Small intestine (tissue), 7 donors: Measurements from ENCODE around the gene C8G. TPM values are rescaled to one million over a fixed set of nuclear protein-coding genes. Genes with fewer than 3 reads are reported as not detected.

ENCODE experiments used
- DNase-seq, 2 donors: peaks; one replicate each; pipeline versions ENCODE4 v3.0.0 to v3.0.0-alpha.2; 2013
- FAIRE-seq: peaks from 2 replicates; lab custom pipeline; 2012; peaks lifted over from hg19 to GRCh38; lab: Jason Lieb, UNC
- H3K27ac ChIP-seq, 3 donors: one replicate each; pipeline ENCODE4 v1.5.1; 2013; ENCODE audit warnings: low read length in 2 of 3, mild to moderate bottlenecking in 2 of 3, control low read depth in 1 of 3, inconsistent platforms in 1 of 3, low read depth in 1 of 3, moderate library complexity in 1 of 3
- H3K27me3 ChIP-seq, 3 donors: one replicate each; pipeline ENCODE4 v1.6.1; 2013; ENCODE audit warnings: low read length in 3 of 3, inconsistent platforms in 1 of 3; ENCODE audit not compliant: control insufficient read depth in 3 of 3, insufficient read depth in 3 of 3
- H3K36me3 ChIP-seq, 3 donors: one replicate each; pipeline ENCODE4 v1.6.1; 2013; ENCODE audit warnings: low read length in 3 of 3, inconsistent platforms in 1 of 3, low read depth in 1 of 3, mild to moderate bottlenecking in 1 of 3, moderate library complexity in 1 of 3; ENCODE audit not compliant: control insufficient read depth in 3 of 3, insufficient read depth in 2 of 3
- H3K4me1 ChIP-seq, 3 donors: one replicate each; pipeline ENCODE4 v1.6.1; 2013; ENCODE audit warnings: low read length in 2 of 3, inconsistent platforms in 1 of 3, low read depth in 1 of 3, mild to moderate bottlenecking in 1 of 3, moderate library complexity in 1 of 3; ENCODE audit not compliant: control insufficient read depth in 3 of 3, insufficient read depth in 2 of 3
- H3K4me3 ChIP-seq, 3 donors: one replicate each; pipeline ENCODE4 v1.5.1; 2013; ENCODE audit warnings: low read length in 3 of 3, control low read depth in 1 of 3, inconsistent platforms in 1 of 3, low read depth in 1 of 3, mild to moderate bottlenecking in 1 of 3, moderate library complexity in 1 of 3
- H3K9me3 ChIP-seq, 2 donors: one replicate each; pipeline ENCODE4 v1.6.1; 2013; ENCODE audit warnings: low read depth in 1 of 2, low read length in 1 of 2; ENCODE audit not compliant: control insufficient read depth in 2 of 2, insufficient read depth in 1 of 2
- whole genome bisulfite sequencing, 3 donors: extraction: QIAGEN DNeasy Blood & Tissue Kit; methylation state at CpG; one replicate each; pipeline ENCODE4 v1.1.7; 2013; 5-methylcytosine and 5-hydroxymethylcytosine counted together
- polyA plus RNA-seq, 4 donors: library from polyadenylated mRNA; stranded (reverse) in 3 of 4; unstranded in 1 of 4; fragments of 200-250 nt in 3 of 4; fragments of 120-200 nt in 1 of 4; gene quantifications; one replicate each; pipeline versions ENCODE4 v1.2.1 to v1.2.3, GENCODE V29; 2013
- donor health status: healthy with polysubstance abuse.
- donor health status: control.
- donor health status: control.
- donor health status: Bipolar disorder and iron deficiency.
- donor health status: healthy.

C8G gene
- polyA plus RNA-seq, 4 donors: 13.6 to 106 (median 61.3) TPM

DNA sequence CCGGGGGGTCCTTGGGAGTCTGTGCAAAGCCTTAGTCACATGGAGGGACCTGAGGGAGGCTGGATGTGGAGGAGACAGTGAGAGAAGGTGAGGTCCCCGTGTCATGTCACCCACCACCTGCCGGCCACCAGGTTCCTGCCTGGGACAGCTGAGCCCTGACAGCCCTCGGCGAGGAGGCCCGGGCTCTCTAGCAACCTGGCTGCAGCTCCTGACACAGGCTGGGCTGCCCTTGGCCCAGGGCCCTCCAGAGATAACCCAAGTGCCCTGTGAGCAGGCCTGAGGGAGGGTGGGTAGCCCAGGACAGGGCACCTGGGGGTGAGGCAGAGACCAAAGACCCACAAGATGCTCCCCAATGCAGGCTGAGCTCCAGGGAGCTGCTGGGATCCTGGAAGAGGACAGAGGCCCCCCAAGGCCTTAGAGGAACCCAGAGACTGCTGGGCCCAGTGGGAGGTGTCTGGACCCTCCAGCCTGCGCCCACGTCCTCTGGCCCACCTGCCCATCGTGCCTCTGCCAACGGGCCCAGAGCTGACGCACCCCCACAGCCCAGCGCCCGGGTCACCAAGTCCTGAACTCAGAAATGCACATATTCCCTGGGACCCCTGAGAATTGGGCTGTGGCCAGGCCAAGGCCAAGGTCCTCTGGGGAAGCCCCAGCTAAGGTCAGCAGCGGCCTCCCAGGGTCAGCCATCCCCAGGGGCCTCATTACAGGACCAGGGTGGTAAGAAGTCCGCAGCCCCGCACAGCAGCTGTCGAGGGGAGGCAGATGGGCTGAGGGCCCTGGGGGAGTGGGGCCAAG, 23.5 kb downstream of the C8G start:
- H3K36me3 ChIP-seq: no peaks in the 10 kb centered on the region
- H3K4me3 ChIP-seq: no peak overlapping the region
- H3K4me1 ChIP-seq: peaks cover 0 to 13% (median 2%) of the 10 kb centered on the region in 3 donors
- no peaks in the 10 kb centered on the region for H3K9me3 ChIP-seq
- H3K27ac ChIP-seq: no peak overlapping the region
- H3K27me3 ChIP-seq: peaks cover 0 to 9% (median 0%) of the 10 kb centered on the region in 3 donors
- WGBS, 3 donors: 68 to 80% (median 69%) methylated on average over 11 to 17 of the region's 17 CpGs
- FAIRE-seq (no peak), DNase-seq (no peak)

DNA sequence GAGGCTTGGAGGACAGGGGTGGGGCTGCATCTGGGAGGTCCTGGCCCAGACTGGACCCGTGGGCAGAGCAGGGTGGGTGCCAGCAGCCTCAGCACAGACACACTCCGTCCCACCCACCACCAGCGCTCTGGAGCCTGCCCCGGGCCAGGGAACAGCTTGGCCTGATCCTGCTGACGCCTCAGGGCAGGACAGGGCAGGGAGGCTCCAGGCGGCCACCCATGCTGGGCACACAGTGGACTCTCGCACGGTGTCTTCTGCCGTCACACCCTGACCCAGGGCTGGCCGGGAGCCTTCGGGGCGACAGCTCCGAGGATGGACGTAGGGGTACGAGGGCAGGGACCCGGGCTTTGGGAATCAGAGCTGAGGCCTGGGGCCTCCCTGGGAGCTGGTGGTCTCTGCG, 24.1 kb downstream of the C8G start:
- H3K9me3 ChIP-seq: no peaks in the 10 kb centered on the region
- peaks cover 0 to 12% (median 2%) of the 10 kb centered on the region in 3 donors for H3K4me1 ChIP-seq
- 82 to 90% (median 87%) methylated on average over 15 to 17 of the region's 17 CpGs for WGBS, 3 donors
- no peaks in the 10 kb centered on the region for H3K36me3 ChIP-seq
- H3K27me3 ChIP-seq: peaks cover 0 to 9% (median 0%) of the 10 kb centered on the region in 3 donors
- DNase-seq: no peak
- no peak for FAIRE-seq
- no peak overlapping the region for H3K4me3 ChIP-seq
- H3K27ac ChIP-seq: no peak overlapping the region

DNA sequence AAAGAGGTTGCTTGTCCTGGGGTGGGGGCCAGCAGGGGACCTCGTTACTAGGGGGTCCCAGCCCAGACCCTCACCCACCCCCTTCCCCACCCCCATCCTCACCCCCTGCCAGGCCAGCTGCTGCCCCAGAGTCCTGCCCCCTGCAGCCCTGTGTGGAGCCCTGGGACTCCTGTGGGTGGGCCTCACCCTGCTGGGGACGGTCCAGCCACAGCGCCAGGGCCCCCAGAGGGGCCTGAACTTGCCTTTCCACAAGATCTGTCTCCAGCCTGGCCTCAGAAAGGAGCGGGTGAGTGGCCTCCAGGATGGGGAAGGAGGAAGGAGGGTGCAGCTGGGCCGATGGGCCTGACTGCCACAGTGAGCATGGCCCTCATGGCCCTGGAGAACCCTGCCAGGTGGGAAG, 24.7 kb downstream of the C8G start:
- 53 to 80% (median 57%) methylated on average over 4 to 5 of the region's 5 CpGs for WGBS, 3 donors
- Histone ChIP-seq H3K27me3 (peaks cover 0 to 9% (median 0%) of the 10 kb centered on the region in 3 donors), H3K27ac (no peak overlapping the region), H3K36me3 (no peaks in the 10 kb centered on the region), H3K4me3 (no peak overlapping the region), H3K9me3 (no peaks in the 10 kb centered on the region), H3K4me1 (peaks cover 0 to 6% (median 0%) of the 10 kb centered on the region in 3 donors)
- FAIRE-seq (no peak), DNase-seq (no peak)

DNA sequence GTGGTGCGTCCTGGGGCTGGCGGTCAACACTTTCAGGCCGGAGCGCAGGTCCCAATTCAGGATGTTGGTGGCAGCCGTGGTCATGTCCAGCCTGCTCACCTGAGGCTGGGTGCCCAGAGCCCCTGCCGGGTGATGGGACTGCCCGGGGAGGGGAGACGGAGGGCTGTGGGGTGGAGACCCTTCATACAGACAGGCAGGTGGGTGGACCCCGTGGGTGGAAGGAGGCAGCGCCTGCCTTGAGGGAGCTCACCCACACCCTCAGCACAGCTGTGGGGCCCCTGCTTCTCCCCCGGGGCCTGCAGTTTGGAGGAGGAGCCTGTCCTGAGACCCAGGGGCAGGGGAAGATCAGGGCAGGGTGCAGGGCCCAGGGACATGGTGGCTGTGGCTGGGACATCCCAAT, 25.3 kb downstream of the C8G start:
- Histone ChIP-seq H3K27me3 (peaks cover 0 to 9% (median 0%) of the 10 kb centered on the region in 3 donors), H3K27ac (no peak overlapping the region), H3K4me3 (no peak overlapping the region), H3K9me3 (no peaks in the 10 kb centered on the region), H3K36me3 (no peaks in the 10 kb centered on the region), H3K4me1 (peaks cover 0 to 4% (median 0%) of the 10 kb centered on the region in 3 donors)
- FAIRE-seq (no peak), DNase-seq (no peak)
- WGBS, 3 donors: 78 to 82% (median 79%) methylated on average over 8 to 11 of the region's 11 CpGs

DNA sequence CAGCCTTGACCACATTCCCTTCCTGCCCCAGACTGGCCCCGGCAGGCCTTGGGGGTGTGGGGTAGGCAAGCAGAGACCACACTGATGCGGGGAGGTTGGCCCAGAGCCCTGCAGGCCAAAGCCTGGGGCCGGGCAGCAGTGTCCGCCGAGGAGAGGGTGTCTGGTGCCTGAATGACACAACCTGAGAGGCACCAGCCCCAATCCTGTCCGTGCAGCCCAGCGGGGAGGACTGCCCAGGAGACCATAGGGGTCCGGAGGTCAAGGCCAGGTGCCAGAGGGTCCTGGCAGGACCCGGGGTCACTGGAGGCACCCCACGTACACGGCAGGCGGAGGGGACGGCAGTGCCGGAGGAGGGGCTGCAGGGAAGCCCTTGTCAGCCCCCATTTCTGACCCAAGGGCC, 26.7 kb downstream of the C8G start:
- no peak for DNase-seq
- Histone ChIP-seq H3K4me3 (no peak overlapping the region), H3K9me3 (no peaks in the 10 kb centered on the region), H3K27ac (no peak overlapping the region), H3K27me3 (no peaks in the 10 kb centered on the region), H3K4me1 (no peaks in the 10 kb centered on the region), H3K36me3 (no peaks in the 10 kb centered on the region)
- 76 to 80% (median 79%) methylated on average over 14 of the region's 14 CpGs for WGBS, 3 donors
- no peak for FAIRE-seq

DNA sequence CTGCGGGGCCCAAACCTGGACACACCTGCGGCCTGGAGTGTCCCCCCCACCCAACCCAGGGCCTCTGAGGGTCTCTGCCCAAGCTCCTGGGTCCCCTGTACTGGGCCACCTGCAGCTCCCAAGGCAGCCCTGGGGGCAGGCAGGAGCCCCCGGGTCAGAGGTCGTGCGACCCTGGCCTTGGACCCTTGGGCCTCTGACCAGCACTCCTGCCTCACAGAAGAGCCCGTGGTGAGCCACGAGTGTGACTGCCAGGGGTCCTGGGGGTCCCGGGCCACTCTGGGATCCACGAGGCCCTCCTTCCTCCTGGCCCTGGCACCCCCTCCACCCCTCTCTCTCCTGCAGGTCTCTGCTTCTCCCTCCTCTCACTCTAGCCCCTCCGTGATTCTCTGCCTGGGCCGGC, 27.3 kb downstream of the C8G start:
- Histone ChIP-seq H3K27ac (no peak overlapping the region), H3K36me3 (no peaks in the 10 kb centered on the region), H3K9me3 (no peaks in the 10 kb centered on the region), H3K27me3 (no peaks in the 10 kb centered on the region), H3K4me3 (no peak overlapping the region), H3K4me1 (no peaks in the 10 kb centered on the region)
- FAIRE-seq (no peak), DNase-seq (no peak)
- 68 to 86% (median 83%) methylated on average over 7 to 11 of the region's 11 CpGs for WGBS, 3 donors

DNA sequence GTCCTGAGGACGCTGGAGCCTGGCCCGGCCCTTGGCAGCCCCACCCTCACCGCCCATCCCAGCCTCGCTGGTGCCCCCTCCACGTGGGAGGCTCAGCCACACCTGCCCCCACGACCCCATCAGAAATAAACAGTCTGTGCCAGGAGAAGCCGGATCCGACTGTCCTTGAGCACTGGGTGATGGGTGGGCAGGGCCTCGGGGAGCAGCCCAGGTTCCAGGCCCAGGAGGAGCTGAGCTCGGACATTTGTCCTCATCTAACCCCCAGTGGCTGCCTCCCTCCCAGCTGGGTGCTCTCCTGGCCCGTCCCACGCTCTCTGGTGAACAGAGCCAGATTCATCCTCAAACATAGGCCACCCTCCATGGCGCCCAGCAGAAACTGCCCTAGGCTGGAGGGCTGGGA, 27.7 kb downstream of the C8G start:
- H3K9me3 ChIP-seq: no peaks in the 10 kb centered on the region
- no peaks in the 10 kb centered on the region for H3K36me3 ChIP-seq
- H3K27ac ChIP-seq: no peak overlapping the region
- 39 to 63% (median 52%) methylated on average over 10 to 13 of the region's 13 CpGs for WGBS, 3 donors
- H3K4me1 ChIP-seq: no peaks in the 10 kb centered on the region
- peaks cover 0 to 3% (median 0%) of the 10 kb centered on the region in 3 donors for H3K27me3 ChIP-seq
- FAIRE-seq (no peak), DNase-seq (no peak)
- H3K4me3 ChIP-seq: no peak overlapping the region

DNA sequence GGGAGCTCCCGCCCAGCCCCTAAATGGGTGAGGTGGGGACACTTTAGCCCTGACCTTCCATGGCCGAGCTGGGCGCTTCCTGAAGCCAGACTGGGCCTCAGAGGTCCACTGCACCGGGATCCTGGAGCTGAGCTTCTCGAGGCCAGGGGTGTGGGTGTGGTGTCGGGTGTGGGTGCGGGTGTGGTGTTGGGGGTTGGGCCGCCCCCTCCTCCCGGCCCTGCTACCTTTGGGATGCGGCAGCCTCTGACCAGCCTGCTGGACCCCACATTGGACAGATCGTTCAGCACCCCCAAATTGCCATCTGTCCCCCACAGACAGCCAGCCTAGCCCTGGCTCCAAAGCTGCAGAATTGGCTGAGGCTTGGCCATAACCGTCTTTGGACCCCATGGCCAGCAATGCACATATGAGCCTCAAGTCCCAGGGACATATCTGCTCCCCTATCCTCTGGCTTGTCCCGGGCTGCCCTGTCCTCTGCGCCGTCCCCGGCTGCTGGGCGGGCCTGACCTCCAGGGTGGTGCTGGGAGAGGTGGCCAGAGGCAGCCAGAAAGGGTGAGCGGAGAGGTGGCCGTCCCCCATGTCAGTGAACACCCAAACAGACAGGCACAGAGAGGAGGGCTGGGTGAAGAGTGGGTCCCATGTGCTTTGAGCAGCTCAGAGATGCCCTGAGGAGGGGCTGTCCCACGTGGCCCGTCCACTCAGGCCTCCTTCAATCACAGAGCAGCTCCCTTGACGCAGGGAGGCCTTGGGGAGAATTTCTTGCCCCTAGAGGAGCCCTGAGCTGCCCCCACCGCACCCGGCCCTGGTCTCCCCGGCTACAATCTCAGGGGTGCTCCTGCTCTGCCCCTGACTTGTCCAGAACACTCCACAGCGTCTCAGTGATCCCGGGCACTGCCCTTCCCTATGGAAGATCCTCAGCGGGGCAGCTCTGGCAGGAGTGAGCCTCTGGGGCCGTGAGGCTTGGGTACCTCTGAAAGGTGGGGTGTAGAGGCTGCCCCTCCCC, 28.9 kb downstream of the C8G start:
- 69 to 83% (median 73%) methylated on average over 26 to 29 of the region's 29 CpGs for WGBS, 3 donors
- FAIRE-seq: no peak
- Histone ChIP-seq H3K4me1 (no peaks in the 10 kb centered on the region), H3K4me3 (no peak overlapping the region), H3K27ac (no peak overlapping the region), H3K36me3 (no peaks in the 10 kb centered on the region), H3K27me3 (peaks cover 0 to 7% (median 0%) of the 10 kb centered on the region in 3 donors), H3K9me3 (no peaks in the 10 kb centered on the region)
- no peak for DNase-seq
